Spleen (tissue), 3 donors: ENCODE results near the gene SRPRB.

Experiments
- POLR2A ChIP-seq, 3 donors: fragments of 450-650 bp; IDR thresholded peaks; one replicate each; pipeline ENCODE4 v1.5.1; 2017; ENCODE audit warnings: antibody characterized with exemption in 3 of 3, mild to moderate bottlenecking in 1 of 3
- POLR2AphosphoS5 ChIP-seq, 3 donors: sonication (generic); formaldehyde crosslinking; IDR thresholded peaks; one replicate each; pipeline ENCODE4 v1.5.1; 2017; ENCODE audit warnings: antibody characterized with exemption in 3 of 3

DNA sequence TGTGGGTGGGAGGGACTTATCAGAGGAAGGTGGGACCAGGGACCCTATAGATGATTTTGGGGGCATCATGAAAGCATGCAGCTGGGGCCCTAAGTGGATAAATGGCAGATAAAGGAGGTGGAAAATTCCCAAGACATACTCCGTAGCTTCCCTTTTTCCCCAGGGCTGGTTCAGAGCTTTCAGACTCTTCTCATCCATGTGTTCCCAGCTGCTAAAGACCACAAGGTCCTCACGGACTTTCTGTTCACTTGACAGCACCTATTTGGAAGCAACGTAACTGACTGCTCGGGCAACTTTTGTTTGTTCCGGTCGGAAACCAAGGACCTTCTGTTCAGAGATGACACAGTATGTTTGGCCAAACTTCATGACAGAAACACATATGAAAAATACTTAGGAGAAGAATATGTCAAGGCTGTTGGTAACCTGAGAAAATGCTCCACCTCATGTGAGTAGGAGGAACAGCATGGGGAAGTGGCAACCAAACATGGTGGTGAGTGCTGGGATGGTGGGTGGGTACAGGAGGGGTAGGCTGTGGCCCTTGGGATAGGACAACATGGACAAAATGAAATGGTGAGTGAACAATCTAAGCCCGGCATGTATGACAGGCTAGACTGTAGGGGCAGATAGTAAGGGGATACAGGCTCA lies 28.7 kb upstream of the SRPRB start:
- TF ChIP-seq POLR2AphosphoS5 (IDR thresholded peaks at IDR 0.05) (no peak), POLR2A (IDR thresholded peaks at IDR 0.05) (no peak)
